ENCODE measurements around the gene OSGEP.
A peak's percentile ranks its signal among the peaks of the same experiment; 100 is the strongest.

Gene OSGEP

DNA sequence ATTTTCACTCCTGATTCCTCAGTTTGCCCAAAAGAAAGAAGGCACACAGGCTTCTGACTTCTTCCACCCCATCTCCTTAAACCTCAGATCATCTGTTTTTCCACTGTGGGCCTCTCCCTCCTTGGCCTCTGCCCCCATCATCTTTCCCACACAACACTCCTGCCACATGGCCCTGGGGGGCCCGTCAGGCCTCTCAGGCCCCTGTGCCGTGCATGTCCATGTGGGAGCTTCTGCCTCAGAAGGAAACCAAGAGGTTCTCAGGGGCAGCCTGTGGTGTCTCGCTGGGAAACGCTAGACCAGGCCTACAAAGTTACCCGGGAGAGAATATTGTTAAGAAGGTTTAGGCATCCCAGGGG lies 26.6 kb downstream of the OSGEP start:
- H3K27ac ChIP-seq (ENCODE audit: extremely low read depth, low read depth, low read length) = no peak overlapping the region
- H3K36me3 ChIP-seq (ENCODE audit: control insufficient read depth in 2 of 2, insufficient read depth in 1 of 2, low read length in 2 of 2) = no peaks in the 10 kb centered on the region
- TF ChIP-seq, protein P1, sequence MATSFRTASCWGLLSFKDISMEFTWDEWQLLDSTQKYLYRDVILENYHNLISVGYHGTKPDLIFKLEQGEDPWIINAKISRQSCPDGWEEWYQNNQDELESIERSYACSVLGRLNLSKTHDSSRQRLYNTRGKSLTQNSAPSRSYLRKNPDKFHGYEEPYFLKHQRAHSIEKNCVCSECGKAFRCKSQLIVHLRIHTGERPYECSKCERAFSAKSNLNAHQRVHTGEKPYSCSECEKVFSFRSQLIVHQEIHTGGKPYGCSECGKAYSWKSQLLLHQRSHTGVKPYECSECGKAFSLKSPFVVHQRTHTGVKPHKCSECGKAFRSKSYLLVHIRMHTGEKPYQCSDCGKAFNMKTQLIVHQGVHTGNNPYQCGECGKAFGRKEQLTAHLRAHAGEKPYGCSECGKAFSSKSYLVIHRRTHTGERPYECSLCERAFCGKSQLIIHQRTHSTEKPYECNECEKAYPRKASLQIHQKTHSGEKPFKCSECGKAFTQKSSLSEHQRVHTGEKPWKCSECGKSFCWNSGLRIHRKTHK (tag by site-specific recombination; IDR thresholded peaks at IDR 0.05) = no peak
- TF ChIP-seq SALL2 (tag by site-specific recombination; IDR thresholded peaks at IDR 0.05; ENCODE audit: borderline replicate concordance) (no peak), ZNF433 (tag by site-specific recombination; IDR thresholded peaks at IDR 0.05; ENCODE audit: low read depth) (no peak), ZNF670 (tag by site-specific recombination; IDR thresholded peaks at IDR 0.05; ENCODE audit: low read depth) (no peak)
- H3K4me1 ChIP-seq (ENCODE audit: control insufficient read depth, insufficient read depth, low read length) = no peaks in the 10 kb centered on the region
- no peaks in the 10 kb centered on the region for H3K9me3 ChIP-seq (ENCODE audit: control insufficient read depth, insufficient read depth, low read depth, low read length)
- CTCF ChIA-PET = interaction anchor here (2.4 kb wide), 1 partner anchor 12 kb away, joined by 11 read pairs; no protein-coding TSS in a partner anchor
- no peak overlapping the region for H3K4me3 ChIP-seq (ENCODE audit: low read depth, low read length)
- POLR2A ChIA-PET = no interaction called here

DNA sequence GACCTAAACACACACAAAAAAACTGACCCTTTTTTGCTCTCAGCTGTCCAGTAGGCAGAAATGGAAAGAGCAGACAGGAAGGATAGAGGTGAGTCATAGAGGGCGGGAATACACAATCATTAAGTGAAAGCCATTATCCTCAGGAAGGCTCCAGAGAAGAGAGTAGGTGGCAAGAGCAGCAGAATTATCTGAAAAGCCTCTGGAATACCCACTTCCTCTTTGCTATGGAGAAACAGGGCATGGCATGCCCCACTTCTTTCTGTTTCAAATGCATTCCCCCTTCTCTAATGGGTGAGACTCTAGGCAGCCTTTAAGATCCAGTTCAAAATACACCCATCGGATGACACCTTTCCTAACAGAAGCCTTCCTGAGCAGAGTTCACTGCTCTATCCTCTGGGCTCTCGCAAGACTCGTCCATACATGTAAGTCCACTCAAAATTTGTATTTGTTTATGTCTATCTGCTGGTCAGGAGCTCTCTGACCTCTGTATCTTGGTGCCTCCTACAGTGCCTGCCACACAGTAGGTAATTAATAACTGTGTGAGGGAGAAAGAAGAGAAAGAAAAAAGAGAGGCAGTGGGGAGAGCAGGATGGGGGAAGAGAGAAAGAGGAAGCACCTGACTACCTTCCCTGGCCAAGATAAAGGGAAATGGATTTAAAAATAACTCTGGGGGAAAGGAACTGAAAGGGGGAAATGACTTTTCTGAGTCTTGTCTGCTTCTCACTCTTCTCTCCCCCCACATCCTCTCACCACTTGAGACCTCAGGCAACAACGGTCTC lies 27.2 kb downstream of the OSGEP start:
- POLR2A ChIA-PET = no interaction called here
- H3K4me1 ChIP-seq (ENCODE audit: control insufficient read depth, insufficient read depth, low read length) = no peaks in the 10 kb centered on the region
- TF ChIP-seq SP3 (tag by site-specific recombination; IDR thresholded peaks at IDR 0.05) (peak; percentile 24; the same call in 1 of the 2 replicates), SP7 (tag by site-specific recombination; IDR thresholded peaks at IDR 0.05) (peak; percentile 45), ZNF600 (tag by site-specific recombination; IDR thresholded peaks at IDR 0.05) (0 out of 2 replicates have a peak, but pooled peaks have one; percentile 15), KLF9 (tag by site-specific recombination; IDR thresholded peaks at IDR 0.05; ENCODE audit: low read depth) (no peak), SP2 (tag by site-specific recombination; IDR thresholded peaks at IDR 0.05) (no peak), PRDM1 (tag by site-specific recombination; IDR thresholded peaks at IDR 0.05) (peak; percentile 52; the same call in 1 of the 2 replicates), ZNF248 (tag by site-specific recombination; IDR thresholded peaks at IDR 0.05) (no peak), ZNF416 (tag by site-specific recombination; IDR thresholded peaks at IDR 0.05) (no peak), ZNF16 (tag by site-specific recombination; IDR thresholded peaks at IDR 0.05; ENCODE audit: low read depth) (no peak), SETDB1 (IDR thresholded peaks at IDR 0.05; ENCODE audit: insufficient read length, low read length) (no peak)
- TF ChIP-seq, protein P2, sequence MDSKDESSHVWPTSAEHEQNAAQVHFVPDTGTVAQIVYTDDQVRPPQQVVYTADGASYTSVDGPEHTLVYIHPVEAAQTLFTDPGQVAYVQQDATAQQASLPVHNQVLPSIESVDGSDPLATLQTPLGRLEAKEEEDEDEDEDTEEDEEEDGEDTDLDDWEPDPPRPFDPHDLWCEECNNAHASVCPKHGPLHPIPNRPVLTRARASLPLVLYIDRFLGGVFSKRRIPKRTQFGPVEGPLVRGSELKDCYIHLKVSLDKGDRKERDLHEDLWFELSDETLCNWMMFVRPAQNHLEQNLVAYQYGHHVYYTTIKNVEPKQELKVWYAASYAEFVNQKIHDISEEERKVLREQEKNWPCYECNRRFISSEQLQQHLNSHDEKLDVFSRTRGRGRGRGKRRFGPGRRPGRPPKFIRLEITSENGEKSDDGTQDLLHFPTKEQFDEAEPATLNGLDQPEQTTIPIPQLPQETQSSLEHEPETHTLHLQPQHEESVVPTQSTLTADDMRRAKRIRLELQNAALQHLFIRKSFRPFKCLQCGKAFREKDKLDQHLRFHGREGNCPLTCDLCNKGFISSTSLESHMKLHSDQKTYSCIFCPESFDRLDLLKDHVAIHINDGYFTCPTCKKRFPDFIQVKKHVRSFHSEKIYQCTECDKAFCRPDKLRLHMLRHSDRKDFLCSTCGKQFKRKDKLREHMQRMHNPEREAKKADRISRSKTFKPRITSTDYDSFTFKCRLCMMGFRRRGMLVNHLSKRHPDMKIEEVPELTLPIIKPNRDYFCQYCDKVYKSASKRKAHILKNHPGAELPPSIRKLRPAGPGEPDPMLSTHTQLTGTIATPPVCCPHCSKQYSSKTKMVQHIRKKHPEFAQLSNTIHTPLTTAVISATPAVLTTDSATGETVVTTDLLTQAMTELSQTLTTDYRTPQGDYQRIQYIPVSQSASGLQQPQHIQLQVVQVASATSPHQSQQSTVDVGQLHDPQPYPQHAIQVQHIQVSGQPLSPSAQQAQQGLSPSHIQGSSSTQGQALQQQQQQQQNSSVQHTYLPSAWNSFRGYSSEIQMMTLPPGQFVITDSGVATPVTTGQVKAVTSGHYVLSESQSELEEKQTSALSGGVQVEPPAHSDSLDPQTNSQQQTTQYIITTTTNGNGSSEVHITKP (tag by site-specific recombination; IDR thresholded peaks at IDR 0.05) = peak; percentile 92
- H3K36me3 ChIP-seq (ENCODE audit: control insufficient read depth in 2 of 2, insufficient read depth in 1 of 2, low read length in 2 of 2) = no peaks in the 10 kb centered on the region
- H3K4me3 ChIP-seq (ENCODE audit: low read depth, low read length) = no peak overlapping the region
- CTCF ChIA-PET = interaction anchor here (2.4 kb wide), 1 partner anchor 12 kb away, joined by 11 read pairs; no protein-coding TSS in a partner anchor
- no peak overlapping the region for H3K27ac ChIP-seq (ENCODE audit: extremely low read depth, low read depth, low read length)
- no peaks in the 10 kb centered on the region for H3K9me3 ChIP-seq (ENCODE audit: control insufficient read depth, insufficient read depth, low read depth, low read length)

DNA sequence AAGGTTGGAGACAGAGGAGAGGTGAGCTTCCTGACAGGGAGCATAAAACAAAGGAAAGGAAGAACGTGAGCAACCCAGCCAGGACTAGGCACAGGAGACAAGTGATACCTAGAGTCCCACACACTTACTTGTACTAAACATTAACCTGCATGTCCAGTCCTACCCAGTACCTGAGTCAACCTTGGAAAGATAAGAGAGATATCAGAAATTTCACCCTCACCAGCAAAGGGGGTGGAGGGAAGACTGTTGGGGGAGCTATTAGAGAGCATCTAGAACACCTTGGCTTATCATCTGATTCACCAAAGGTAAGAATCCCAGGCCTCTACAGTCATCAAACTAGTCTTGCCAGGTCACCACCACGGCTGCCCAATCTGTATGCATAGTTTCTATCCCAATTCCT lies 29.8 kb downstream of the OSGEP start:
- TF ChIP-seq ZNF19 (tag by site-specific recombination; IDR thresholded peaks at IDR 0.05; ENCODE audit: low read depth) (no peak), ZFP3 (tag by site-specific recombination; IDR thresholded peaks at IDR 0.05; ENCODE audit: low read depth) (no peak)
- TF ChIP-seq, protein P3, sequence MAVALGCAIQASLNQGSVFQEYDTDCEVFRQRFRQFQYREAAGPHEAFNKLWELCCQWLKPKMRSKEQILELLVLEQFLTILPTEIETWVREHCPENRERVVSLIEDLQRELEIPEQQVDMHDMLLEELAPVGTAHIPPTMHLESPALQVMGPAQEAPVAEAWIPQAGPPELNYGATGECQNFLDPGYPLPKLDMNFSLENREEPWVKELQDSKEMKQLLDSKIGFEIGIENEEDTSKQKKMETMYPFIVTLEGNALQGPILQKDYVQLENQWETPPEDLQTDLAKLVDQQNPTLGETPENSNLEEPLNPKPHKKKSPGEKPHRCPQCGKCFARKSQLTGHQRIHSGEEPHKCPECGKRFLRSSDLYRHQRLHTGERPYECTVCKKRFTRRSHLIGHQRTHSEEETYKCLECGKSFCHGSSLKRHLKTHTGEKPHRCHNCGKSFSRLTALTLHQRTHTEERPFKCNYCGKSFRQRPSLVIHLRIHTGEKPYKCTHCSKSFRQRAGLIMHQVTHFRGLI (tag by site-specific recombination; IDR thresholded peaks at IDR 0.05) = no peak
- no peaks in the 10 kb centered on the region for H3K36me3 ChIP-seq (ENCODE audit: control insufficient read depth in 2 of 2, insufficient read depth in 1 of 2, low read length in 2 of 2)
- no peaks in the 10 kb centered on the region for H3K9me3 ChIP-seq (ENCODE audit: control insufficient read depth, insufficient read depth, low read depth, low read length)
- H3K27ac ChIP-seq (ENCODE audit: extremely low read depth, low read depth, low read length) = no peak overlapping the region
- CTCF ChIA-PET = interaction anchor here (2.3 kb wide), 1 partner anchor 10 kb away, joined by 21 read pairs; no protein-coding TSS in a partner anchor
- POLR2A ChIA-PET = interaction anchor here (1.1 kb wide), 1 partner anchor 9 kb away, joined by 3 read pairs; no protein-coding TSS in a partner anchor
- H3K4me1 ChIP-seq (ENCODE audit: control insufficient read depth, insufficient read depth, low read length) = no peaks in the 10 kb centered on the region
- H3K4me3 ChIP-seq (ENCODE audit: low read depth, low read length) = no peak overlapping the region
